ENCODE data around the gene BCAM.
A peak's percentile ranks its signal among the peaks of the same experiment; 100 is the strongest.

BCAM gene

DNA sequence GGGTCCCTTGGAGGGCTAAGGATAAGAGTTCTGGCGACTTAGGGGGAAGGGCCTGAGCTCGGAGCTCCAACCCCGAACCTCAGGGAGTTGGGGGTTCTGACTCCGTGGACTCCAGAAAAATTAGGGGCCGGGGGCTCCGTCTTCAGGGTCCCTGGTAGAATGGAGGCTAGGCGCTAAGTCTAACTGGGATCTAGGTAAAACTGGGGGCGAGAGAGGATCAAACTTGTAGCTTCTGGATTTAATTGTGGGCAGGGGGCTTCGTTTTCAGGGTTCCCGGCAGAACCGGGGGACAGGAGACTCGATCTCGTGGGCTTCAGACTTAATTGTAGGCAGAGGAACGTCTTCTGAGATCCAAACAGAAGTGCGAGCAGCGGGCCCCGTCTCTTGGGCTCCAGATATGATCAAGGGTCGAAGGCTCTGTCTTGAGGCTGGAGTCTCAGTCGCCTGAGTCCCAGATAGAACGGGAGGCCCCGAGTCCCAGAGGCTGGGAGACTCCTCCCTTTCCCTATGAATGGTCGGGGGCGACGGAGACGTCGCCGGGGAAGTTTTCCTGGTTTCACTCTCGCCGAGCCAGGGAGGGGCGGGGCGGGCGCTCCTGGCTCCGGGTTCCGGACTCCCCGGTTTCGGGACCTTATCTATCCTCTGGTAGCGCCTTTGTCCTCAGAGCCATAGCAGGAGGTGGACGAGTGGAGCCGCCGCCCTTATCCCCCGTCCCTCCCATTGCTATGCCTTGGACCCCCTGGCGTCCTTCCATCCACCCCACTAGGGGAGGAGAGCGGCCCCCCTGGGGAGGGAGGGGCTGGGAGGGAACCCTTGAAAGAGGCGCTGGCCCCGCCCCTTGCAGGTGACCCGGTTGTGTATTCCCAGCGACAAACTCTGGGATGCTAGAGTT, 38.5 kb downstream of the BCAM start:
- CTCF ChIA-PET: interaction anchor here (0.7 to 2.6 kb wide), 5 partner anchors 11 to 193 kb away, joined by 3 to 10 read pairs (median 3); no protein-coding TSS in a partner anchor
- no peak for TF ChIP-seq CTCF (IDR thresholded peaks at IDR 0.05; ENCODE audit: control extremely low read depth, extremely low read depth, low read depth, missing control alignments)
- POLR2A ChIA-PET: no interaction called here
- DNase-seq (ENCODE audit: extremely low spot score): peak; percentile 14

DNA sequence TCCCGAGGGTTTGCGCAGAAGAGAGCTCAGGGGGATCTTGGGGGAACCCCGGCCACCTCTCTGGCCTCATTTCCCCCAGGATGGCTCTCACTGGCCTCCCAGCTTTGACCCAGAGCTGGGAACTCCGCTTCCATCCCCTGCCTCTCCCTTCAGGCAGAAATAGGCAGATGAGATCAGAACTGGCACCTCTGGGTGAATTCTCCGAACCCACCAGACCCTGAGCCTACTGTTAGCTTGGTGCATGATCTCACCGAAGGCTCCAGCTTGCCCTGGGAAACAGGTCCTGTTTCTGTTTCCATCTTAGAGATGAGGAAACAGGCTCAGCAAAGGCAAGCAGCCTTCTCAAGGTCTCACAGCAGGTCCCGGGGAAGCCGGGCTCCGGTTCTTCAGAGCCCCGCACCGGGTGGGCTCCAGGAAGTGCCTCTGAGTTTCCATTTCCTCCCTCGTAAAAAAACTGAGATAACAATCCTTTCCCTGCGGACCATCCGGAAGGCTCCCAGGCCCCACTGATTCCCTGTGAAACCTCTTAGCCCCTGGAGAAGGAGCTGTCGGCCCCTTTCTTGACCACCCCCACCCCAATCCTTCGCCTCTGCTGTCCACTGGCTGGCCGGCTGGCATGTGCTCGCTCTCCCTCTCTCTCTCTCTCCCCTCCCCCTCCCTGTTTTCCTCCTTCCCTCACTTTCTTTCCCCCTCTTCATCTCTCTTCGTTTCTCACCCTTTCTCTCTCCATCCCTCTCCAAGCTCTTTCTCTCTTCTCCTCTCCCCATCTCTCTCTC, 39.3 kb downstream of the BCAM start:
- POLR2A ChIA-PET: no interaction called here
- CTCF ChIA-PET: interaction anchor here (1.0 to 2.6 kb wide), 5 partner anchors 10 to 191 kb away, joined by 3 to 10 read pairs (median 3); no protein-coding TSS in a partner anchor
- no peak for TF ChIP-seq CTCF (IDR thresholded peaks at IDR 0.05; ENCODE audit: control extremely low read depth, extremely low read depth, low read depth, missing control alignments)
- peak; percentile 18 for DNase-seq (ENCODE audit: extremely low spot score)

DNA sequence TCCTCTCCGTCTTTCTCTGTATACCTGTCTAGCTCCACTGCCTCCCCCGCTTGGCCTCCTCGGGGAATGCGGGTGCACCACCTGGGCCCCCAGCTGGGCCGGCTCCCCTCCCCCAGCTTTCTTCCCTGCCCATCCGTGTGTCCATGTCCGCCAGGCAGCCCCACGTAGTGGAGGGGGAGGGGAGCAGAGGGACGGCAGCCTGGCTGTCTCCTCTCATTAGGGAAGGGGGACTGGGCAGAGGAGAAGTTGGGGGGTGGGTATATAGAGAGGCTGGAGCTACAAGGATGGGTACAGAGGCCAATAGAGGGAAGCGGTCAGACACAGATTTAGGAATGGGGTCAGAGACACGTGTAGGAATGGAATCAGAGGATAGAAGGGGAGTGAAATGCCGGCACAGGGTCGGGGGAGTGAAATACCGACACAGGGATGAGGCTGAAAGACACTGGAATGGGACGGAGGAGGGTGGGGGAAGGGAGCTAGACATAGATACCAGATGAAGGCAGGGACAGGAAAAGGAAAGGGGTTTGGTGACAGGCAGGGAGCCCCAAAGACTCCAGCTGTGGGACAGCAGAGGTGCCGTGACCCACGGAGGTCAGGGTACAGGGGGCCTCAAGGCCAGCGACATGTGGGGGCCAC, 40.0 kb downstream of the BCAM start:
- DNase-seq (ENCODE audit: extremely low spot score): no peak
- no peak for TF ChIP-seq CTCF (IDR thresholded peaks at IDR 0.05; ENCODE audit: control extremely low read depth, extremely low read depth, low read depth, missing control alignments)
- POLR2A ChIA-PET: no interaction called here
- CTCF ChIA-PET: interaction anchor here (1.0 to 2.6 kb wide), 5 partner anchors 9 to 192 kb away, joined by 3 to 10 read pairs (median 3); no protein-coding TSS in a partner anchor

DNA sequence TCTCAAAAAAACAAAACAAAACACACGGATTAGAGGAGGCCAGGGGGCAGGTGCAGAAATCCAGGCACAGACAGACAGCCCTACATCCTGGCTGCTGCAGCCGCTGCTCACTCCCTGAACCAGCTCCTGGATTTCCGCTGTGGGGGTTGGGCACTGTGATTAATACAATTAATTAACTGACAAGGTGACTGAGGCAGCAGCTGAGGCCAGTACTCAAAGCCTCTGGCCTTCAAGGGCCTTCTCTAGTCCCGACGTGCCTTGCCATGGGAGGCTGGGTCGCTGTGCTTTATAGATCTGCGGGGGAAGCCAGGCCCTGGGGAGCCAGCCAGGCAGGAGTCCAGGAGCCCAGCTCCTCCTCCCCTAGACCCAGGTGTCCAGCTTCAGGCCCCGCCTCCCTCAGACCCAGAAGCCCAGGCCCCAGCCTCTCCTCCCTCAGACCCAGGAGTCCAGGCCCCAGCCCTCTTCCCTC, 41.8 kb downstream of the BCAM start:
- POLR2A ChIA-PET: no interaction called here
- CTCF ChIA-PET: interaction anchor here (1.7 kb wide), 1 partner anchor 127 kb away, joined by 4 read pairs; no protein-coding TSS in a partner anchor
- no peak for TF ChIP-seq CTCF (IDR thresholded peaks at IDR 0.05; ENCODE audit: control extremely low read depth, extremely low read depth, low read depth, missing control alignments)
- DNase-seq (ENCODE audit: extremely low spot score): no peak

DNA sequence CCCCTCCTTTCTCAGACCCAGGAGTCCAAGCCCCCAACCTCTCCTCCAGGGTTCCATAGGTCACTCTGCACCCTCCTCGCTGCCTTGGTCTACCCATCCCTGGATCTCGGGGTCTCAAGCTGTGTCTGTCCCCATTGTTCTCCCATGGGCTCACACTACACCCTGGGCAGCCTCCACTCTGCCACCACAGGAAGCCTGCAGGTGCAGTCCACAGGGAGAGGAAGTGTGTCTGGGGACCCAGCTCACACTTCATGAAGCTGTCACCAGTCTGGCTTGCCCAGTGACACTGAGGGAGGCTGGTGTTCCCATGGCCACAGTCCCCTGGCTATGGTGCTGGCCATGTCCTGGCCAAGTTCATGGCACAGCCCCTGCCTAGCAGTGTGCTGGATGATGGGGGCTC, 42.5 kb downstream of the BCAM start:
- no peak for TF ChIP-seq CTCF (IDR thresholded peaks at IDR 0.05; ENCODE audit: control extremely low read depth, extremely low read depth, low read depth, missing control alignments)
- CTCF ChIA-PET: interaction anchor here (0.9 to 1.7 kb wide), 2 partner anchors 80 to 128 kb away, joined by 3 to 4 read pairs; no protein-coding TSS in a partner anchor

GRCh38 chr19:44855606-44856005, 46.7 kb downstream of the BCAM start:
- no peak for TF ChIP-seq CTCF (IDR thresholded peaks at IDR 0.05; ENCODE audit: control extremely low read depth, extremely low read depth, low read depth, missing control alignments)
- ChIA-PET CTCF (interaction anchor here (1.1 to 1.5 kb wide), 2 partner anchors 11 to 131 kb away, joined by 4 read pairs; no protein-coding TSS in a partner anchor), POLR2A (no interaction called here)
- no peak for DNase-seq (ENCODE audit: extremely low spot score)

More for the DNA sequence above, 42.5 kb downstream of the BCAM start:
- DNase-seq (ENCODE audit: extremely low spot score): no peak
- POLR2A ChIA-PET: no interaction called here
